ENCODE results near the gene SELENOI. TPM values are rescaled to one million over a fixed set of nuclear protein-coding genes. Genes with fewer than 3 reads are reported as not detected.
"Not testable (repeated sequence)": the region's sequence is repeated elsewhere in the genome, so short reads cannot be mapped to it uniquely, and the experiment has no call there.

The SELENOI gene
- total RNA-seq, 4 donors from 2014 or later = 13.5 to 22.2 (median 17.1) TPM

DNA sequence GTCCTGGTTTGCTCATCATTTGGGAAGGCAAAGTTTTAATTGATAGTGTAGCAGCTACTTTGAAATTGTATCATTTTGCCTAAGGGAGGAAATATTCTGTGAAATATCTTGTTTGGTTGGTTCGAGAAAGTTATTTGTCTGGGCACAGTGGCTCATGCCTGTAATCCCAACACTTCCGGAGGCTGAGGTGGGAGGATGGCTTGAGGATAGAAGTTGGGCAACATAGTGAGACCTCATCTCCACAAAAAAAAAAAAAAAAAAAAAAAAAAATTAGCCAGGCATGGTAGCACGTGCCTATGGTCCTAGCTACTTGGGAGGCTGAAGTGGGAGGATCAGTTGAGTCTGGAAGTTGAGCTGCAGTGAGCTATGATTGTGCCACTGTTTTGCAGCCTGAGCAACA lies 3.7 kb downstream of the SELENOI start:
- 84 to 90% methylated on average over 3 of the region's 3 CpGs for WGBS, 2 donors
- H3K27me3 ChIP-seq = no peaks in the 10 kb centered on the region
- H3K27ac ChIP-seq = no peak overlapping the region
- no peak overlapping the region for H3K4me3 ChIP-seq
- H3K4me1 ChIP-seq = peaks cover 0 to 23% (median 17%) of the 10 kb centered on the region in 4 donors
- no peaks in the 10 kb centered on the region for H3K36me3 ChIP-seq
- no peak for DNase-seq (ENCODE audit: low spot score in 2 of 2)
- no peak for TF ChIP-seq POLR2A (IDR thresholded peaks at IDR 0.05)
- no peak for TF ChIP-seq EP300 (IDR thresholded peaks at IDR 0.05)
- no peak for TF ChIP-seq CTCF (IDR thresholded peaks at IDR 0.05)
- no peaks in the 10 kb centered on the region for H3K9me3 ChIP-seq

DNA sequence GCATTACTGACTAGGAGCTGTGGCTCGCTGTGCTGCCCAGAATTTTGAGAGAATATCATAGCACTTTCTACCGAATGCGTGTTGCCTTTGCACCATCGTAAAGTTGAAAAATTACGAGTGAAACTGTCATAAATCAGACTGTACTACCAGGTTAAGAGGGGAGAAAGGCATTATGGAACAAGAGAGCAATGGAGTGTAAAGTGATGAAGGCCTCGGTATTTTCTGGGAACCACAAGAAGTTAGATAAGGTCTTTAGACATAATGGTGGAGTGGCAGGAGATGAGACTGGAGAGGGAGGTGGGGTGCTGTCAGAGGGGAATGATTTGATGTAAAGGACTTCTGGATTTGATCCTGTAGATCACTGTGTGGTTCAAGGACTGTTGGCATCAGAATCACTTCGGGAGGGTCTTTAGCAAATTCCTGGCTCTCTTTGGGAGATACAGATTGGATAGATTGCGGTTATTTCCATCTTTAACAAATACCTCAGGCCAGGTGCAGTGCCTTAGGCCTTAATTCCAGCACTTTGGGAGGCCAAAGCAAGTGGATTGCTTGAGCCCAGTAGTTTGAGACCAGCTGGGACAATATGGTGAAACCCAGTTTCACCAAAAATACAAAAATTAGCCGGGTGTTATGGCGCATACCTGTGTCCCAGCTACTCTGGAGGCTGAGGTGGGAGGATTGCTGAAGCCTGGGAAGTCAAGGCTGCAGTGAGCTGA lies 5.6 kb downstream of the SELENOI start:
- TF ChIP-seq EP300 (IDR thresholded peaks at IDR 0.05) (no peak), POLR2A (IDR thresholded peaks at IDR 0.05) (no peak), CTCF (IDR thresholded peaks at IDR 0.05) (no peak)
- no peak for DNase-seq (ENCODE audit: low spot score in 2 of 2)
- Histone ChIP-seq H3K27me3 (no peaks in the 10 kb centered on the region), H3K36me3 (no peaks in the 10 kb centered on the region), H3K9me3 (no peaks in the 10 kb centered on the region), H3K4me1 (peaks cover 0 to 30% (median 15%) of the 10 kb centered on the region in 4 donors), H3K27ac (no peak overlapping the region), H3K4me3 (no peak overlapping the region)
- 96 to 97% methylated on average over 10 of the region's 10 CpGs for WGBS, 2 donors

GRCh38 chr2:26352892-26353291 lies 6.9 kb downstream of the SELENOI start:
- Histone ChIP-seq H3K9me3 (no peaks in the 10 kb centered on the region), H3K4me3 (no peak overlapping the region), H3K27ac (no peak overlapping the region), H3K4me1 (peaks cover 0 to 16% (median 4%) of the 10 kb centered on the region in 4 donors), H3K36me3 (no peaks in the 10 kb centered on the region), H3K27me3 (no peaks in the 10 kb centered on the region)
- no peak for DNase-seq (ENCODE audit: low spot score in 2 of 2)
- 83 to 91% methylated on average over 1 of the region's 1 CpG for WGBS, 2 donors
- TF ChIP-seq CTCF (IDR thresholded peaks at IDR 0.05) (no peak), POLR2A (IDR thresholded peaks at IDR 0.05) (no peak), EP300 (IDR thresholded peaks at IDR 0.05) (no peak)

GRCh38 chr2:26354469-26354868 lies 8.5 kb downstream of the SELENOI start:
- H3K4me1 ChIP-seq = peaks cover 0 to 11% (median 0%) of the 10 kb centered on the region in 4 donors
- not testable (repeated sequence) for H3K4me3 ChIP-seq; DNase-seq (ENCODE audit: low spot score in 2 of 2); H3K27me3 ChIP-seq; H3K36me3 ChIP-seq; H3K27ac ChIP-seq; H3K9me3 ChIP-seq
- WGBS, 2 donors = 98% methylated on average over 16 of the region's 16 CpGs

- Histone ChIP-seq H3K4me1 (peaks cover 0 to 11% (median 0%) of the 10 kb centered on the region in 4 donors), H3K27ac (no peak overlapping the region), H3K27me3 (no peaks in the 10 kb centered on the region), H3K9me3 (no peaks in the 10 kb centered on the region), H3K36me3 (no peaks in the 10 kb centered on the region), H3K4me3 (no peak overlapping the region)
- no peak for DNase-seq (ENCODE audit: low spot score in 2 of 2)
- no peak for TF ChIP-seq POLR2A (IDR thresholded peaks at IDR 0.05)
- 51 to 53% methylated on average over 9 of the region's 9 CpGs for whole genome bisulfite sequencing, 2 donors
These were observed 9.4 kb downstream of the SELENOI start for GRCh38 chr2:26355038-26355995.

DNA sequence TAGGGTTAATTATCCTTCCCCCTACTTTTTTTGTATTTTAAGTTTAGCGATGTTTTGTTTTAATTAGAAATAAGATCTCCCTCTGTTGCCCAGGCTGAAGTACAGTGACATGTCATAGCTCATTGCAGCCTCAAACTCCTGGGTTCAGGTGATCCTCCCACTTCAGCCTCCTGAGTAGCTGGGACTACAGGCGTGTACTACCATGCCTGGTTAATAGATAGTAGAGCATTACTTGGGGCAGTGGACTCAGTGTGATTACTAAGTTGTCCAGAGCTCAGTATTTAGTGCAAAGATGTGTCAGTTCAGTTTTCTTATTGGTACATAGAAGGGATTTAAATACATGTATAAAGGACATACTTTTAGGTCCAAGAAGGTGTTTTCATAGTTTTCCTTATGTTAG lies 10.2 kb downstream of the SELENOI start:
- WGBS, 2 donors = 97% methylated on average over 2 of the region's 2 CpGs
- H3K4me3 ChIP-seq = no peak overlapping the region
- no peaks in the 10 kb centered on the region for H3K36me3 ChIP-seq
- no peaks in the 10 kb centered on the region for H3K9me3 ChIP-seq
- no peaks in the 10 kb centered on the region for H3K27me3 ChIP-seq
- H3K4me1 ChIP-seq = peaks cover 0 to 11% (median 0%) of the 10 kb centered on the region in 4 donors
- TF ChIP-seq CTCF (IDR thresholded peaks at IDR 0.05) (no peak), POLR2A (IDR thresholded peaks at IDR 0.05) (no peak), EP300 (IDR thresholded peaks at IDR 0.05) (no peak)
- DNase-seq (ENCODE audit: low spot score in 2 of 2) = no peak
- no peak overlapping the region for H3K27ac ChIP-seq
